ENCODE measurements around the gene DBH.

The DBH gene

GRCh38 chr9:133645021-133645765, 9.0 kb downstream of the DBH start:
- no peak for DNase-seq

GRCh38 chr9:133647148-133647547, 11.0 kb downstream of the DBH start:
- DNase-seq = no peak

GRCh38 chr9:133647765-133648469, 11.8 kb downstream of the DBH start:
- no peak for DNase-seq

GRCh38 chr9:133649194-133649593, 13.0 kb downstream of the DBH start:
- DNase-seq = no peak

GRCh38 chr9:133650026-133650425, 13.9 kb downstream of the DBH start:
- no peak for DNase-seq

GRCh38 chr9:133653638-133654037, 17.5 kb downstream of the DBH start:
- no peak for DNase-seq

GRCh38 chr9:133654736-133655657, 18.8 kb downstream of the DBH start:
- no peak for DNase-seq

- DNase-seq = no peak
Observed at GRCh38 chr9:133655701-133656100, 19.5 kb downstream of the DBH start.

GRCh38 chr9:133656211-133657119, 20.3 kb downstream of the DBH start:
- DNase-seq = no peak

GRCh38 chr9:133657120-133657661, 21.0 kb downstream of the DBH start:
- no peak for DNase-seq

GRCh38 chr9:133658442-133659431, 22.6 kb downstream of the DBH start:
- DNase-seq = peak; percentile 19 to 69

GRCh38 chr9:133659516-133659915, 23.4 kb downstream of the DBH start:
- DNase-seq = no peak

GRCh38 chr9:133661846-133662540, 25.8 kb downstream of the DBH start:
- no peak for DNase-seq

GRCh38 chr9:133664173-133665050, 28.2 kb downstream of the DBH start:
- no peak for DNase-seq

GRCh38 chr9:133665096-133665495, 28.9 kb downstream of the DBH start:
- DNase-seq = no peak

- DNase-seq = no peak
Observed at GRCh38 chr9:133665535-133665934, 29.4 kb downstream of the DBH start.

- DNase-seq = no peak
Observed at GRCh38 chr9:133666387-133666786, 30.2 kb downstream of the DBH start.

GRCh38 chr9:133666845-133667244, 30.7 kb downstream of the DBH start:
- DNase-seq = no peak
